HG02840 (cell line): ENCODE data around the gene METTL4.
"Not testable (repeated sequence)": the region's sequence is repeated elsewhere in the genome, so short reads cannot be mapped to it uniquely, and the experiment has no call there.

Experiments
- ATAC-seq: cut with Tn5 transposase; IDR thresholded peaks from one replicate; pipeline ENCODE4 v1.9.1; 2021; ENCODE audit warnings: mild to moderate bottlenecking, moderate library complexity, moderate number of reproducible peaks; ENCODE audit not compliant: unreplicated experiment, low FRiP score

METTL4 gene

GRCh38 chr18:2526329-2526728, 45.0 kb downstream of the METTL4 start:
- ATAC-seq, result no peak

- ATAC-seq, result not testable (repeated sequence)
Measured at GRCh38 chr18:2524794-2525198, 46.5 kb downstream of the METTL4 start.

GRCh38 chr18:2522112-2522511, 49.2 kb downstream of the METTL4 start:
- ATAC-seq, result no peak

- no peak for ATAC-seq
Measured at GRCh38 chr18:2518473-2518872, 52.8 kb downstream of the METTL4 start.

- no peak for ATAC-seq
Measured at GRCh38 chr18:2515908-2516625, 55.2 kb downstream of the METTL4 start.

DNA sequence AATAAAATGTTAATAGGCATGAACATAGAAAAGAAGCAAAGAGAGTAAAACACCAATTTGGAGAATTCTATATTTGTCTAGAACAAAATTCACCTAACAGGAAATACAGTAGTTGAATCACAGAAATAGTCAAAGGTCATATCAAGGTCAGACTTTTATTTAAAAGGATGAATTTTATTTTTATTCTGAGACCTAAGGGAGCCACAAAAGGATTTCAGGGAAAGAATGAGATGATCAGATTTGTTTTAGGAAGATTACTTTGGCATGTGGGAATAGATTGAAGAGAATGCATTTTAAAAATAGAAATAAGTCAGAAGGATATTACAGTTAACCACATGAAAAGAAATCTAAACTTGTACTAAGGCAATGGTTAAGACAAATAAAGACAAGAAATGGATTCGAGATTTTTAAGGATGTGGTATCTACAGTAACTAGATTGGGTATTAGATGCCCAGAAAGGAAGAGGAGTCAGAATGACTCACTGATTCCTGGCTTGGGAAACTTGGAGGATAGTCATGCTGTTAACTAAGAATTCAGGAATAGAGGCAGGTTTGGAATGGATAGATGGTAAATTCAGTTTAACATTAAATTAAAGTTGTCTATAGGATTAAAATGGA, 56.0 kb downstream of the METTL4 start:
- ATAC-seq, result no peak

- no peak for ATAC-seq
Measured at GRCh38 chr18:2513616-2514015, 57.7 kb downstream of the METTL4 start.

DNA sequence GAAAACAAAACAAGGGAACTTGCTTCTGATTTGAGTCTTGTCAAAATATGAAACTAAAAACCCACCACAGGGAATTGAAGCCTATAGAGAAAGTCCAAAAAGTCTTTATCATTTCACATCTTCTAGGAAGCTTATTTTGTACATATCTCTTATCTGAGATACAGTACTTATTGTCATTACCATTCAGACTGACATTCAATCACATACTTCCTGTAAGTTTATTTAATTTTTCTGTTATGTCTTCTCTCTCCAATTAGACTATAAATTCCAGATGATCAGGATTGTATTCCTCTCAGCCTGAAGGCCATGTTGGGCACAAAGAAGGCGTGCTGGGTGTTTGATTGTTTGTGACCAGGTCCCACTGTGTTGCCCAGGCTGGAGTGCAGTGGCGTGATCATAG, 59.2 kb downstream of the METTL4 start:
- ATAC-seq, result no peak

DNA sequence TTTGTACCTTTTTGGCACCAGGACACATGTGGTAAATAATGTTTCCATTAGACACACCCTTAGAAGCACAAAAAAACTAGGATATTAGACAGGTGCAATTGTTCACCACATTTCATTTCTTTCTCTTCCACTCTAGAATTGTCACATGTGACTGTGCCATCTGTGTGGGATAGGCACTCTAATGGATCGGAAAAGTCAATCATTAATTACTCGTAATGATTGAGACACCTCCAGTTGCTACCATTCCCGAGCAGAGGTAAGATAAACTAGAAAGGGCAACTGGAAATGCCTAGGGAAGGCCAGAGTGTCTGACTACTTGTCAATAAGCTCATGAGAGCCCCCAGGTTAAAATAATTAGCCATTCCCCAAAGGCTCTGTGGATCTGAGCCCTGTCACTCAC, 59.9 kb downstream of the METTL4 start:
- no peak for ATAC-seq

DNA sequence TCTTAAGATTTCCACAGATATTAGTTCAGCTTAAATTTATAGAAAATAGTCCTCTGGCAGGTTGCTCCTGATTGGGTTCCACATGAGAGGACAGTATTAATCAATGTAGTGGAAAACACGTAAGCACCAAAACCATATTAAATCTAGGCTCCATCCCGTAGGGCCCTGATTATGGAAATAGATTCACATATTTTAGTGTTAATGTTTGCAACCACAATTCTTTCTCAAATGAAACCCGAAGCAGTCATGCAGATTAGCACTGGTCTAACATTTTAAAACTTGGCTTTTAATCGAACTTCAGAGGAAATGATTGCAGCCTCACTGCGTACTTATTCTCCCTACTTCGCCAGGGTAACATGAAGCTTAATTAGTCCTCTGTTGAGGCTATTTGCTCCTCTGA, 60.9 kb downstream of the METTL4 start:
- no peak for ATAC-seq

GRCh38 chr18:2508678-2509077, 62.6 kb downstream of the METTL4 start:
- ATAC-seq, result no peak

DNA sequence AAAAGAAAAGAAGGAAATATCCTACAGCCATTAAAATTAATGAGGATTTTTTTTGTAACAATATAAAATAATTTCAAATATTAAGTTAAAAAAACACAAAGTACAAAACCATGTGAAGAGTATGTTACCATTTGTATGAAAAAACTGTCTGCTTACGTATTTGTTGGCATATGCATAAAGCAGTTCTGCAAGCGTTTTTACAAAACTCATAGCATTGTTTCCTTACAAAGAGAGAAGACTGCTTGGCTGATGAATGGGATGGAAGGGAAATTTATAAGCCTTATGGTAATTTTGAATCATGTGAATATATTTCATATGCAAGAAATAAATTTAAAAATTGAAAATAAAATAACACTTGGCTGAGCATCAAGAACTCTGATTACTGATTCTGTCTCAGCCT, 63.1 kb downstream of the METTL4 start:
- no peak for ATAC-seq

GRCh38 chr18:2504642-2505041, 66.7 kb downstream of the METTL4 start:
- no peak for ATAC-seq

DNA sequence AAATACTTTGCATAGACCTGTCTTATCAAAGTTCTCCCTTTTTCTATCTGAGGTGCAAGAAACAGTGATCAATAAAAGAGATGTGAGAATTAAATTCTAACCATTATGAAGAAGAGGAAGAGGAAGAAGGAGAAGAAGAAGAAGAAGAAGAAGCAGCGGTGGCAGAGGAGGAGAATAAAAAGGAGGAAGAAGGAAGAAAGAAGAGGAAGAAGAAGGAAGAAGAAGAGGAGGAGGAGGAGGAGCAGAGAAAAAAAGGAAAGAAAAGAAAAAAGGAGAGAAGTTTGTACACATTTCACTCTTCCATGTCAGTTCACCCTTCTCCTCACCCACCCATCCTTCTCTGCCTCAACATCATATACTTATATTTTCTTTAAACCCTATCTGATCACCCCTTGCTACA, 68.4 kb downstream of the METTL4 start:
- no peak for ATAC-seq

- ATAC-seq, result no peak
Measured at GRCh38 chr18:2502394-2502793, 68.9 kb downstream of the METTL4 start.

DNA sequence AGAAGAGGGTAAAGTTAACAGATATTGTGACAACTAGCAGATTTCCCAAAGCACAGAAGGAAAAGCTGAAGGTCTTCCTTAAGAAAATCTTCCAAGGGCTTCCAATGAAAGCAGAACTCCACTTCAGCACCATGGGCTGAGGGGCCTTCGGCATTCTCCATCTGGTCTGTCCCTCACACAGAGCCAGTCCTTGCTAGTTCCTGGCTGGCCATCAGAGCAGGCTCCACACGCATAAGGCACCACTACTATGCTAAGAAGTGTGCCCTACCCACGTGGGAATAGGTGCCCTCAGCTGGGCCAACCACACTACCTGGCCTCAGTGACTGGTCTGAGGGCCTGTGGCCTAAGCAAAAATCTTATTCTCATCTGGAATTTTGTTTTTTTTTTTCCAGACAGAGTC, 73.5 kb downstream of the METTL4 start:
- ATAC-seq, result no peak

DNA sequence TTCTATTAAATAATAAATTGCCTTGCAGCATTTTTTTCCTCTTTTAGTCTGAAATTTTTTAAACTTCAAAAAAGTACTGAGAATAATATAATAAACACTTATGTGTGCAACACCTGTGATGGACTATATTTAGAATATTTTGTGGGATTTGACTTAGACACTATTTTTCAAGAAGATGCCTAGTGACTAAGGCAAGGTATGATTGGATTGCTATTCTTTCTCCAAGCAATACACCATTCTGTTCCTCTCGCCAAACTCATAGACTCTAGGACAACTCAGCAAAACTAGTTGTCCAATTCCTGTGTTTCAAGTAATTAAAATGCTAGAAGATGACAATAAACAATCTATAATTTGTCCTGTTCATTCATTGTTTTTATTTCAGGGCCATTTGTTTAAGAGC, 75.9 kb downstream of the METTL4 start:
- no peak for ATAC-seq

DNA sequence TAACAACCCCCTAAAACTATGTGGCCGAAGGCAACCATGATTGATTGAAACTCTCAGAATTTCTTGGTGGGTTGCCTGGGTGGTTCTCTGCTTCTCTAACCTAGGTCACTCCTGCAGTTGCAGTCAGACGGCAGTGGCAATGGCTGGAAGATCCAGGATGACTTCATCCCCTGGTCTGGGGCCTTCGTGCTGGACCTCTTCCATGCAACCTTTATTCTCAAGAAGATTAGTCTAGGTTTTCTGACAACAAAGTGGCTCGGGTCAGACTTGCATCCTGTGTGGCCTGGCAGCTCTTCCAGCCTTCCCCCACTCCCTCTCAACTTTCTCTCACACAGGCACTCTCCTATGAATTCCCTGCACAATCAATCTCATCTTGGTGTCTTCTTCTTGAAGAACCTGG, 76.4 kb downstream of the METTL4 start:
- no peak for ATAC-seq
